Islet precursor cell (in vitro differentiated cells): ENCODE measurements around the gene CTNNA2.

Experiments
- DNase-seq: peaks from one replicate; pipeline ENCODE4 v3.0.0-alpha.2; 2018

The CTNNA2 gene

GRCh38 chr2:80655265-80655664, 1142.4 kb downstream of the CTNNA2 start:
- no peak for DNase-seq

GRCh38 chr2:80670763-80671162, 1157.9 kb downstream of the CTNNA2 start:
- no peak for DNase-seq

- DNase-seq, result no peak
Measured at GRCh38 chr2:80687524-80687923, 1174.7 kb downstream of the CTNNA2 start.

GRCh38 chr2:80689106-80689505, 1176.3 kb downstream of the CTNNA2 start:
- DNase-seq, result no peak
